ENCODE measurements around the gene PRKAG1. TPM values are rescaled to one million over a fixed set of nuclear protein-coding genes. Genes with fewer than 3 reads are reported as not detected.

PRKAG1 gene
- total RNA-seq, 2 donors from 2014 or later = 25.4 to 26.4 TPM

GRCh38 chr12:49037111-49037946 lies 18.8 kb upstream of the PRKAG1 start:
- intact Hi-C loops (cut with DNase I) = no loop called here
- Histone ChIP-seq H3K4me3 (no peak overlapping the region), H3K4me1 (no peaks in the 10 kb centered on the region), H3K36me3 (replicated peaks in 1 of 2; ENCODE audit: insufficient read depth in 1 of 2, low read depth in 2 of 2) (peaks cover 28 to 53% of the 10 kb centered on the region in 2 donors), H3K27me3 (no peaks in the 10 kb centered on the region), H3K9me3 (no peaks in the 10 kb centered on the region), H3K27ac (no peak overlapping the region)
- TF ChIP-seq POLR2A (IDR thresholded peaks at IDR 0.05) (no peak), CTCF (IDR thresholded peaks at IDR 0.05) (no peak)
- ATAC-seq (no peak), DNase-seq (peak in 1 of 4 donors; percentile 37)
- 80 to 90% methylated on average over 1 to 9 of the region's 9 CpGs for WGBS, 2 donors

- intact Hi-C loops (cut with DNase I) = no loop called here
- DNase-seq (no peak), ATAC-seq (no peak)
- Histone ChIP-seq H3K4me3 (no peak overlapping the region), H3K4me1 (no peaks in the 10 kb centered on the region), H3K27ac (no peak overlapping the region), H3K36me3 (replicated peaks in 1 of 2; ENCODE audit: insufficient read depth in 1 of 2, low read depth in 2 of 2) (peaks cover 16 to 40% of the 10 kb centered on the region in 2 donors), H3K9me3 (no peaks in the 10 kb centered on the region), H3K27me3 (no peaks in the 10 kb centered on the region)
- no peak for TF ChIP-seq CTCF (IDR thresholded peaks at IDR 0.05)
- 89% methylated on average over 4 of the region's 4 CpGs for WGBS, 2 donors
Measured at GRCh38 chr12:49036029-49036428, 17.5 kb upstream of the PRKAG1 start.

- peak in 1 of 4 donors; percentile 5 for DNase-seq
- Histone ChIP-seq H3K4me3 (no peak overlapping the region), H3K4me1 (no peaks in the 10 kb centered on the region), H3K27ac (no peak overlapping the region), H3K27me3 (no peaks in the 10 kb centered on the region), H3K36me3 (replicated peaks in 1 of 2; ENCODE audit: insufficient read depth in 1 of 2, low read depth in 2 of 2) (peaks cover 11 to 29% of the 10 kb centered on the region in 2 donors), H3K9me3 (no peaks in the 10 kb centered on the region)
- no peak for TF ChIP-seq POLR2A (IDR thresholded peaks at IDR 0.05)
- TF ChIP-seq CTCF (IDR thresholded peaks at IDR 0.05) = no peak
- intact Hi-C loops (cut with DNase I) = no loop called here
- ATAC-seq = no peak
- WGBS, 2 donors = 85 to 86% methylated on average over 4 of the region's 4 CpGs
Measured at GRCh38 chr12:49034286-49034622, 15.7 kb upstream of the PRKAG1 start.

- intact Hi-C loops (cut with DNase I) = no loop called here
- no peaks in the 10 kb centered on the region for H3K27me3 ChIP-seq
- 75 to 80% methylated on average over 7 to 11 of the region's 12 CpGs for WGBS, 2 donors
- TF ChIP-seq POLR2A (IDR thresholded peaks at IDR 0.05) = no peak
- DNase-seq (peak in 1 of 4 donors; percentile 6), ATAC-seq (no peak)
- H3K4me1 ChIP-seq = no peaks in the 10 kb centered on the region
- H3K36me3 ChIP-seq (replicated peaks in 1 of 2; ENCODE audit: insufficient read depth in 1 of 2, low read depth in 2 of 2) = peaks cover 6 to 24% of the 10 kb centered on the region in 2 donors
- H3K4me3 ChIP-seq = no peak overlapping the region
- H3K9me3 ChIP-seq = no peaks in the 10 kb centered on the region
- H3K27ac ChIP-seq = no peak overlapping the region
Measured at GRCh38 chr12:49033611-49034285, 15.2 kb upstream of the PRKAG1 start.

GRCh38 chr12:49032679-49033447 lies 14.3 kb upstream of the PRKAG1 start:
- no peak for TF ChIP-seq POLR2A (IDR thresholded peaks at IDR 0.05)
- TF ChIP-seq CTCF (IDR thresholded peaks at IDR 0.05) = no peak
- ATAC-seq (no peak), DNase-seq (peak in 1 of 4 donors; percentile 8)
- H3K27ac ChIP-seq = no peak overlapping the region
- WGBS, 2 donors = 81% methylated on average over 3 of the region's 3 CpGs; no CpG with 5 or more reads in 1 of the 2 donors
- H3K27me3 ChIP-seq = no peaks in the 10 kb centered on the region
- H3K9me3 ChIP-seq = no peaks in the 10 kb centered on the region
- H3K4me1 ChIP-seq = no peaks in the 10 kb centered on the region
- H3K36me3 ChIP-seq (replicated peaks in 1 of 2; ENCODE audit: insufficient read depth in 1 of 2, low read depth in 2 of 2) = peaks cover 5 to 29% of the 10 kb centered on the region in 2 donors
- intact Hi-C loops (cut with DNase I) = no loop called here
- H3K4me3 ChIP-seq = no peak overlapping the region

Measured in body of pancreas (tissue), 4 donors.